Endothelial cell of umbilical vein (primary cell): ENCODE results near the gene RMDN2. TPM values are rescaled to one million over a fixed set of nuclear protein-coding genes. Genes with fewer than 3 reads are reported as not detected.

Source experiments
- BruUV-seq: library from RNA; stranded (reverse); fragments of 400-500 nt; replicated peaks from 2 replicates; lab custom pipeline; 2021; lab: Mats Ljungman, UMichigan
- CTCF ChIA-PET: fragments of 300-600, 350-600 bp; sonication (Branson Sonifier 250); formaldehyde crosslinking; loops from one replicate; lab custom pipeline; 2021; ENCODE audit warnings: antibody characterized with exemption, inconsistent platforms; lab: Charles Lee
- POLR2A ChIA-PET: fragments of 300-600, 350-600 bp; sonication (Branson Sonifier 250); formaldehyde crosslinking; loops from one replicate; lab custom pipeline; 2021; ENCODE audit warnings: antibody characterized with exemption, inconsistent platforms; lab: Charles Lee
- DNase-seq: peaks from one replicate; pipeline ENCODE4 v3.0.0-alpha.2; 2011; ENCODE audit warnings: low read depth, low spot score
- FAIRE-seq: peaks from 2 replicates; lab custom pipeline; 2011; peaks lifted over from hg19 to GRCh38; lab: Jason Lieb, UNC
- H2AFZ ChIP-seq: 2 replicates; pipeline ENCODE4 v1.6.0; 2012; ENCODE audit warnings: low read depth, low read length, control low read depth, inconsistent platforms
- H3K27ac ChIP-seq: 2 replicates; pipeline ENCODE4 v1.5.1; 2011; ENCODE audit warnings: low read depth, mild to moderate bottlenecking, control low read depth, low read length, moderate library complexity; ENCODE audit not compliant: insufficient read depth
- H3K27me3 ChIP-seq, 2 experiments: 2 replicates each; pipeline versions ENCODE4 v1.6.0 to v1.6.1; 2011; ENCODE audit warnings: low read length in 2 of 2, mixed read lengths in 1 of 2; ENCODE audit not compliant: control insufficient read depth in 2 of 2, insufficient read depth in 2 of 2
- H3K36me3 ChIP-seq, 2 experiments: 2 replicates in 1 of 2; 3 replicates in 1 of 2; pipeline ENCODE4 v1.5.1; 2011; ENCODE audit warnings: low read length in 2 of 2, mild to moderate bottlenecking in 1 of 2, moderate library complexity in 1 of 2; ENCODE audit not compliant: control insufficient read depth in 2 of 2, insufficient read depth in 2 of 2; ENCODE audit errors: extremely low read depth in 1 of 2
- H3K4me1 ChIP-seq: 3 replicates; pipeline ENCODE4 v1.5.1; 2011; ENCODE audit warnings: mild to moderate bottlenecking, low read length; ENCODE audit not compliant: control insufficient read depth, insufficient read depth; ENCODE audit errors: extremely low read depth
- H3K4me2 ChIP-seq: 2 replicates; pipeline ENCODE4 v1.6.1; 2011; ENCODE audit warnings: low read length, control low read depth, mixed read lengths; ENCODE audit not compliant: insufficient read depth
- H3K4me3 ChIP-seq, 3 experiments: fragments of 200-600 bp in 1 of 3; sonication (generic), shearing (Covaris generic) in 1 of 3; replicated peaks in 1 of 3; 2 replicates each; pipeline ENCODE4 v1.5.1; 2011 to 2016; ENCODE audit warnings: control low read depth in 3 of 3, low read length in 3 of 3, mild to moderate bottlenecking in 2 of 3, inconsistent platforms in 1 of 3, low read depth in 1 of 3, moderate library complexity in 1 of 3; ENCODE audit not compliant: insufficient read depth in 1 of 3
- H3K79me2 ChIP-seq: 2 replicates; pipeline ENCODE4 v1.6.0; 2012; ENCODE audit warnings: low read length, inconsistent platforms; ENCODE audit not compliant: control insufficient read depth, insufficient read depth
- H3K9ac ChIP-seq: replicated peaks from 2 replicates; pipeline ENCODE3; 2011; ENCODE audit warnings: low read length, control low read depth; ENCODE audit not compliant: insufficient read depth; ENCODE audit errors: extremely low read depth
- H3K9me1 ChIP-seq: replicated peaks from 3 replicates; pipeline ENCODE4 v1.6.0; 2011; ENCODE audit warnings: mild to moderate bottlenecking, low read length; ENCODE audit not compliant: control insufficient read depth, insufficient read depth; ENCODE audit errors: extremely low read depth
- H3K9me3 ChIP-seq: replicated peaks from 2 replicates; pipeline ENCODE4 v1.5.1; 2012; ENCODE audit warnings: low read length, inconsistent platforms; ENCODE audit not compliant: control insufficient read depth, insufficient read depth
- H4K20me1 ChIP-seq: replicated peaks from 2 replicates; pipeline ENCODE3; 2011; ENCODE audit warnings: mild to moderate bottlenecking, low read length; ENCODE audit not compliant: control insufficient read depth, insufficient read depth; ENCODE audit errors: extremely low read depth
- CTCF ChIP-seq, 2 donors: IDR thresholded peaks; 1 replicate in 1 of 2; 2 replicates in 1 of 2; pipeline ENCODE4 v1.5.1; 2011; ENCODE audit warnings: low read length in 2 of 2, mild to moderate bottlenecking in 2 of 2, moderate library complexity in 2 of 2, control low read depth in 1 of 2, inconsistent platforms in 1 of 2, low read depth in 1 of 2; ENCODE audit not compliant: insufficient read depth in 1 of 2; ENCODE audit errors: extremely low read depth in 1 of 2
- EZH2 ChIP-seq: IDR thresholded peaks from 2 replicates; pipeline ENCODE4 v1.6.1; 2012; ENCODE audit warnings: borderline replicate concordance, low read depth, mild to moderate bottlenecking, moderate library complexity, low read length, inconsistent platforms; ENCODE audit not compliant: severe bottlenecking
- FOS ChIP-seq: IDR thresholded peaks from 2 replicates; pipeline ENCODE4 v1.6.1; 2011; ENCODE audit warnings: mild to moderate bottlenecking, low read length, moderate library complexity, borderline replicate concordance; ENCODE audit not compliant: insufficient read depth
- GATA2 ChIP-seq: IDR thresholded peaks from 2 replicates; pipeline ENCODE4 v1.7.0; 2011; ENCODE audit warnings: low read depth, mild to moderate bottlenecking, moderate library complexity, mixed read lengths, low read length; ENCODE audit not compliant: insufficient read length, insufficient read depth
- JUN ChIP-seq: IDR thresholded peaks from 2 replicates; pipeline ENCODE4 v1.6.1; 2011; ENCODE audit warnings: borderline replicate concordance, low read depth; ENCODE audit not compliant: insufficient read length, insufficient read depth
- MAX ChIP-seq: IDR thresholded peaks from 2 replicates; pipeline ENCODE4 v1.6.1; 2011; ENCODE audit not compliant: insufficient read depth, insufficient read length
- MYC ChIP-seq: IDR thresholded peaks from one replicate; pipeline ENCODE4 v1.6.1; 2011; ENCODE audit warnings: mild to moderate bottlenecking, low read depth, low read length
- POLR2A ChIP-seq: IDR thresholded peaks from 2 replicates; pipeline ENCODE4 v1.6.1; 2012; ENCODE audit warnings: low read depth, mild to moderate bottlenecking, control low read depth, low read length
- POLR2AphosphoS5 ChIP-seq: IDR thresholded peaks from 2 replicates; pipeline ENCODE4 v1.6.1; 2012; ENCODE audit warnings: low read depth, mild to moderate bottlenecking, control low read depth, low read length, moderate library complexity; ENCODE audit not compliant: insufficient read depth
- dilution Hi-C: fragments of 300-500 bp; cut with MboI; formaldehyde crosslinking; loops from one replicate; pipeline ENCODE4 v1.15.0; 2019; ENCODE audit warnings: low sequenced_read_pairs; ENCODE audit not compliant: extremely low pct_ligation_motif_present
- intact Hi-C: fragments of 100-400 bp; cut with micrococcal nuclease; formaldehyde crosslinking; loops from one replicate; pipeline ENCODE4 v1.10.0; 2022
- polyA plus RNA-seq, 4 experiments: library from polyadenylated mRNA; depleted of rRNA in 3 of 4; stranded (reverse) in 3 of 4; unstranded in 1 of 4; fragments of >200 nt; gene quantifications; 2 replicates each; pipeline versions ENCODE4 v1.2.1 to v1.2.3, GENCODE V29; 2011 to 2012; ENCODE audit warnings: missing spikeins in 1 of 4
- total RNA-seq: library from RNA; stranded (reverse); gene quantifications from 2 replicates; pipeline ENCODE4 v1.2.3, GENCODE V29; 2021

RMDN2 gene
- total and polyA plus RNA-seq, 2 donors (not counting 3 experiments of a cell fraction or from before 2014, with no cell fraction given) = 0.97 to 2.8 TPM

- ChIA-PET POLR2A (no interaction called here), CTCF (interaction anchor here (1.1 to 3.7 kb wide), 8 partner anchors 16 to 526 kb away, joined by 4 to 78 read pairs (median 8); no protein-coding TSS in a partner anchor)
- H3K9me1 ChIP-seq = no peaks in the 10 kb centered on the region
- H3K27ac ChIP-seq = no peak overlapping the region
- H3K9ac ChIP-seq = no peak overlapping the region
- intact Hi-C loops = loop anchor here (1.0 to 5.0 kb wide), 4 partner anchors 132 to 526 kb away; partner anchors contain the start of gene ATL2
- FAIRE-seq = no peak
- no peak overlapping the region for H3K4me3 ChIP-seq
- H3K9me3 ChIP-seq = no peaks in the 10 kb centered on the region
- no peak for DNase-seq
- no peaks in the 10 kb centered on the region for H3K4me1 ChIP-seq
- no peak overlapping the region for H2AFZ ChIP-seq
- H4K20me1 ChIP-seq = no peaks in the 10 kb centered on the region
- H3K79me2 ChIP-seq = no peaks in the 10 kb centered on the region
- no peak overlapping the region for H3K4me2 ChIP-seq
- H3K27me3 ChIP-seq = no peaks in the 10 kb centered on the region
- TF ChIP-seq GATA2 (no peak), POLR2A (no peak), JUN (no peak), MYC (no peak), POLR2AphosphoS5 (no peak), MAX (no peak), FOS (no peak), EZH2 (no peak), CTCF (IDR thresholded peaks at IDR 0.05; ENCODE audit: extremely low read depth in 1 of 2, insufficient read depth in 1 of 2, low read depth in 1 of 2, low read length in 2 of 2) (no peak)
- BruUV-seq = no TSS peak
- no peaks in the 10 kb centered on the region for H3K36me3 ChIP-seq
- dilution Hi-C loops = no loop called here
Measured at GRCh38 chr2:37982847-37983246, 57.8 kb downstream of the RMDN2 start.
